Measurements from ENCODE around the gene PICALM.

The PICALM gene

DNA sequence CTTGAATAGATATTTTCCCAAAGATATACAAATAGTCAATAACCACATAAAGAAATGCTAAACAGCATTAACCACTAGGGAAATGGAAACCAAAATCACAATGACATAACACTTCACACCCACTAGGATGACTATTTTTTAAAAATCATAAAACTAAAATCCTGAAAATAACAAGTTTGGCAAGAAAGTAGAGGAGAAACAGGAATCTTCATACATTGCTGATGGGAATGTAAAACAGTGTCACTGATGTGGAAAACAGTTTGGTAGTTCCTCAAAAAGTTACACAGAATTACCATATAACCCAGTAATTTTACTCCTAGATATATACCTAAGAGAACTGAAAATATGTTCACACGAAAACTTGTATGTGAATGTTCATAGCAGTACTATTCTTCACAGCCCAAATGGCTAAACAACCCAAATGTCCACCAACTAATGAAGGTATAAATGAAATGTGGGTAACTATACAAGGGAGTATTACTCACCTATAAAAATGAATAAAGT is 12.5 kb downstream of the PICALM start:
- DNase-seq (ENCODE audit: low spot score), result no peak
- no peaks in the 10 kb centered on the region for H3K36me3 ChIP-seq (ENCODE audit: low read depth)
- H3K27me3 ChIP-seq (ENCODE audit: insufficient read depth, poor library complexity, severe bottlenecking), result no peaks in the 10 kb centered on the region
- no peak overlapping the region for H3K4me3 ChIP-seq (ENCODE audit: severe bottlenecking)
- H3K9me3 ChIP-seq (ENCODE audit: severe bottlenecking), result no peaks in the 10 kb centered on the region
- no peak overlapping the region for H3K27ac ChIP-seq (ENCODE audit: poor library complexity, severe bottlenecking)
- ATAC-seq (ENCODE audit: low read depth), result no peak
- H3K4me1 ChIP-seq (ENCODE audit: insufficient read depth, poor library complexity, severe bottlenecking), result no peaks in the 10 kb centered on the region
- TF ChIP-seq, protein P1, sequence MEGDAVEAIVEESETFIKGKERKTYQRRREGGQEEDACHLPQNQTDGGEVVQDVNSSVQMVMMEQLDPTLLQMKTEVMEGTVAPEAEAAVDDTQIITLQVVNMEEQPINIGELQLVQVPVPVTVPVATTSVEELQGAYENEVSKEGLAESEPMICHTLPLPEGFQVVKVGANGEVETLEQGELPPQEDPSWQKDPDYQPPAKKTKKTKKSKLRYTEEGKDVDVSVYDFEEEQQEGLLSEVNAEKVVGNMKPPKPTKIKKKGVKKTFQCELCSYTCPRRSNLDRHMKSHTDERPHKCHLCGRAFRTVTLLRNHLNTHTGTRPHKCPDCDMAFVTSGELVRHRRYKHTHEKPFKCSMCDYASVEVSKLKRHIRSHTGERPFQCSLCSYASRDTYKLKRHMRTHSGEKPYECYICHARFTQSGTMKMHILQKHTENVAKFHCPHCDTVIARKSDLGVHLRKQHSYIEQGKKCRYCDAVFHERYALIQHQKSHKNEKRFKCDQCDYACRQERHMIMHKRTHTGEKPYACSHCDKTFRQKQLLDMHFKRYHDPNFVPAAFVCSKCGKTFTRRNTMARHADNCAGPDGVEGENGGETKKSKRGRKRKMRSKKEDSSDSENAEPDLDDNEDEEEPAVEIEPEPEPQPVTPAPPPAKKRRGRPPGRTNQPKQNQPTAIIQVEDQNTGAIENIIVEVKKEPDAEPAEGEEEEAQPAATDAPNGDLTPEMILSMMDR (IDR thresholded peaks at IDR 0.05; ENCODE audit: poor library complexity, severe bottlenecking), result no peak

DNA sequence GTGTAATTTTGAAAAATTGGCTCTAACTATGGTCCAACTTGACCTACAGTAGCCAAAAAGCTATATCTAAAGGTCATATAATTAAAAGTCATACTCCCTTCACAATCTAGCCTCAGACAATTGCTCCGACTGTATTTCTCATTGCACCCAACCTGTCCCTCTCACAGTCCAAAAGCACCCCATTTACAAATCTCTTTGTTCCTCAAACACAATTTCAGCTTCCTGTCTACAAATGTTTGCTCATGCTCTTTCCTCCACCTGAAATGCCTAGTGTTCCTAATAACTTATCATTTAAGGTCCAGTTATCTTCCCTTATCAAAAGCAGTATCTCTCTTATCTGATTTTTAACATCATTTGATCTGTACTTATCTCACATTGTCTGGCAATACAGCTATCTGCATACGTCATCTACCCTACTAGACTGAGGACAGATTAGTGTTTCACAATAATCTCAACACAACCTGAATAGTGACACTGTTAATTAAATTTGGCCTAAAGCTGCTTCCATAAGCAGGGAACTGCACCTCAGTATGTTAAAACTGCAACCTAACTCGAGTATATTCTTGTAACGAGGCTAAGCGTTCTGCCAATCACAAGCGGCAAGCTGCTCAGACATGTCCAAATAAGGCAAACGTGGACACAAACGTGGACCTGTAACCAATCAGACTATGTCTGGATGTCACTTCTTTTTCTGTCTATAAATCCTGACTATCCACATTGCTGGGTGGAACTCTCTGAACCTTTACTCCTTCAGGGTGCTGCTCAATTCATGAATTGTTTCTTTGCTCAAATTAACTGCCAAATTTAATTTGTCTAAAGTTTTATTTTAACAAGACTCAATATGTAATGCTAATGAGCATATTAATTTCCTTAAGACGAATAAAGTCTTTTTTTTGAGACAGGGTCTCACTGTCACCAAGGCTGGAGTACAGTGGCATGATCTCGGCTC is 15.9 kb downstream of the PICALM start:
- DNase-seq (ENCODE audit: low spot score) (no peak), ATAC-seq (ENCODE audit: low read depth) (no peak)
- Histone ChIP-seq H3K27ac (ENCODE audit: poor library complexity, severe bottlenecking) (no peak overlapping the region), H3K27me3 (ENCODE audit: insufficient read depth, poor library complexity, severe bottlenecking) (no peaks in the 10 kb centered on the region), H3K4me3 (ENCODE audit: severe bottlenecking) (no peak overlapping the region), H3K36me3 (ENCODE audit: low read depth) (no peaks in the 10 kb centered on the region), H3K9me3 (ENCODE audit: severe bottlenecking) (no peaks in the 10 kb centered on the region), H3K4me1 (ENCODE audit: insufficient read depth, poor library complexity, severe bottlenecking) (peaks cover 4% of the 10 kb centered on the region)
- TF ChIP-seq, protein P1 (IDR thresholded peaks at IDR 0.05; ENCODE audit: poor library complexity, severe bottlenecking), result no peak

DNA sequence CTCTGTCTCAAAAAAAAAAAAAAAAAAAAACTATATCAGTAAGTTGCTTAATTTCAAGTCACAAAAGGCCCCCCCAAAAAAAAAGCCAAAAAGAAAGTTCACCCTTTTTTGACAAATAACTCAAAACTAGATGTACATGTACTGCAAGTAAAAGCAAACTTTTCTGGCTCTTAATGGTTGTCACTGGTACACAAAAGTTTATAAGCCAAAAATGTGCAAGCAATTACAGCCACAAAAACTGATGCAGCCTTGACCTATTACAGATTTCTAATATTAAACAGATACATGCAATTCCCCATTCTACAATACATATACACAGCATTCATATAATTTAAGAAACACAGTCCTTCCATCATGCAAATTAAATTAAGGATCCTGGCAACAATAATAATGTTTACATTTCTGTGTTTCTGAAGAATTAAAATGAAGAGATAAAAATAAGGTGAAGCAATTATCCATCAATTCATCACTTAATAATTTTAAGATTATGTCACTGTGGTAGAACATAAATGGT is 18.6 kb downstream of the PICALM start:
- no peak overlapping the region for H3K4me3 ChIP-seq (ENCODE audit: severe bottlenecking)
- ATAC-seq (ENCODE audit: low read depth), result no peak
- H3K9me3 ChIP-seq (ENCODE audit: severe bottlenecking), result no peaks in the 10 kb centered on the region
- TF ChIP-seq, protein P1 (IDR thresholded peaks at IDR 0.05; ENCODE audit: poor library complexity, severe bottlenecking), result no peak
- no peak overlapping the region for H3K27ac ChIP-seq (ENCODE audit: poor library complexity, severe bottlenecking)
- H3K4me1 ChIP-seq (ENCODE audit: insufficient read depth, poor library complexity, severe bottlenecking), result peaks cover 27% of the 10 kb centered on the region
- no peaks in the 10 kb centered on the region for H3K36me3 ChIP-seq (ENCODE audit: low read depth)
- H3K27me3 ChIP-seq (ENCODE audit: insufficient read depth, poor library complexity, severe bottlenecking), result no peaks in the 10 kb centered on the region
- DNase-seq (ENCODE audit: low spot score), result no peak

DNA sequence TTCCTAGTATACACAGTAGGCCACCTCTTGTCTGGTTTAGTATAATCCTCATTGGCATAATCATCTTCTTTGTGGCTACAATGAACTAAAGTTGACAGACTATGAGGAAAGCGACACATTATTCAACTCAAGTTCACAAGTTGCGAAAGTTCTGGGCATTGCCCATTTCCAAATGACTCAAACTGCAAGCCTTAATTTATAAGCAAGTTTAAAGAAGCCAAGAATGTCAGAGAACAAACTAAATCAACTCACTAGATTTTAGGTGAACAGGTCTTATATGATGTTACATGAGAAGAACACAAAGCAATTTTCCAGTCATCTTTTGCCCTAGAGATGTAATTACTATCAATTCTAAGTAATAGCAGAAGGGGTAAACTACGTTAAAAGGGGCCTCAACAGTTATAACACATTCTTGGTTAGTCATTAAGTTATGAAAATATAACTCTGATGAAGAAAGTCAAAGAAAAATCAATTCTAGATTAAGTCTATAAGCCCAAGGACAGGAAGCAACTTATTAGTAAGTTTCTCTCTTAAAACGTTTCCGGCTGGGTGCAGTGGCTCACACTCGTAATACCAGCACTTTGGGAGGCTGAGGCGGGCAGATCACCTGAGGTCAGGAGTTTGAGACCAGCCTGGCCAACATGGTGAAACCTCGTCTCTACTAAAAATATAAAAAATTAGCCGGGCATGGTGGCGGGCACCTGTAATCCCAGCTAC is 21.5 kb downstream of the PICALM start:
- Histone ChIP-seq H3K9me3 (ENCODE audit: severe bottlenecking) (no peaks in the 10 kb centered on the region), H3K27ac (ENCODE audit: poor library complexity, severe bottlenecking) (peak overlapping the region; percentile 44), H3K27me3 (ENCODE audit: insufficient read depth, poor library complexity, severe bottlenecking) (no peaks in the 10 kb centered on the region), H3K4me1 (ENCODE audit: insufficient read depth, poor library complexity, severe bottlenecking) (peaks cover 35% of the 10 kb centered on the region), H3K36me3 (ENCODE audit: low read depth) (no peaks in the 10 kb centered on the region), H3K4me3 (ENCODE audit: severe bottlenecking) (no peak overlapping the region)
- ATAC-seq (ENCODE audit: low read depth) (peak; percentile 58), DNase-seq (ENCODE audit: low spot score) (no peak)
- TF ChIP-seq, protein P1 (IDR thresholded peaks at IDR 0.05; ENCODE audit: poor library complexity, severe bottlenecking), result no peak

All from RWPE2 (cell line).